Glomerular visceral epithelial cell (primary cell): ENCODE data around the gene BMP4.

Source experiments
- DNase-seq: peaks from one replicate; pipeline ENCODE4 v3.0.0-alpha.2; 2016; ENCODE audit errors: extremely low spot score

BMP4 gene

DNA sequence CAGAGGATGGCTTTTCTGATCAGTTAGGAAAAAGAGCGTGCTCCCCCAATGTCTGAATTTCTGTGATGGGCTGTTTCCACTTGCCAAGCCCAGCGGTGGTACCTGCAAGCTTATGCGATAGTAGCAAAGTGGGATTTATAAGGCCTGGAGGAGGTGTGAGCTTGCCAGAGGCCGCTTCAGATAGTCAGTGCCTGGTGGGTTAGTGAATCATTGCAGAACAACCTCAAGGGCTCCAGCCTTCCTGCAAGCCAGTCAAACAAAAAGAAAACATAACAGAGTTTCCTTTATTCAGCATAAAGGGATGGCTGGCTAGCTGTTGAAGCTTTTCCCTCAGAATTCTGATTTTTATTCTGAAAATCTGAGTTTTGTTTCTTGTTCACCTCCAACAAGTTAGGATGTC lies 7.6 kb upstream of the BMP4 start:
- peak; percentile 32 for DNase-seq

- DNase-seq, result no peak
Measured at GRCh38 chr14:53963320-53964227, 6.9 kb upstream of the BMP4 start.

- DNase-seq, result no peak
Measured at GRCh38 chr14:53962953-53963319, 6.3 kb upstream of the BMP4 start.

DNA sequence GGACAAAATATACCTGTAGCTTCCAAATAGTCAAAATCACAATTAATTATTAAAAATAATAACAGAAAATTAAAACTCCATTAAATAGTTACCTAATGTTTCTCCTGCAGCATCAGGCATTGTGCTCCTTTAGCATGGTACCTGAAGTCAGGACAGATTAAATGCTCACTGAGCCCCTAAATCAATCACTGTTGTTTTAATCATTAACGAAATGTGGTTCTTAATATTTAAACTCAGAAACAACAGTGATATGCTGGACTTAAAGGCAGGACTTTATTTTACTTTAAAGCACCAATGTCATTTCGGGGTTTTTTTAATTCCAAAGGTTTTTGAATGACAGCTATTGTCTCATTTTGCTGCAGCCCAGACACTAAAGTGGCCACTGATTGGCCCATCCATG lies 2.0 kb upstream of the BMP4 start:
- DNase-seq, result no peak

- DNase-seq, result no peak
Measured at GRCh38 chr14:53957739-53958138, 1.1 kb upstream of the BMP4 start.

GRCh38 chr14:53955671-53956426 lies 776 bp downstream of the BMP4 start:
- no peak for DNase-seq

DNA sequence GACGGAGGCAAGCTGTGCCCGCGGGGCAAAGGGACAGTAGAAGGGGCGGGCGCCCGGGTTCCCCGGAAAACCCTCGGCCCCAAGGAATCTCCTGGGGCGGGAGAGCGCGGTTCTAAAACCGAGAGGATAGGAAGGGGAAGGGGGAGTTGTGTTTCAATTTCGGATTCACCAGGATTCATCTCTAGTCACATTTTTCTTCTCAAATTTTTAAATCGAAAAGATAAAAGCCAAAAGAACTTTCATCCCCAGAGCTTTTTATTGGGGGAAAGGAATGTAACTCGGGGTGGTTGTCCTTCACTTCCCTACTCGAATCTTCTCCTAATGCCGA lies 1.4 kb downstream of the BMP4 start:
- no peak for DNase-seq

GRCh38 chr14:53954551-53955228 lies 1.9 kb downstream of the BMP4 start:
- no peak for DNase-seq

DNA sequence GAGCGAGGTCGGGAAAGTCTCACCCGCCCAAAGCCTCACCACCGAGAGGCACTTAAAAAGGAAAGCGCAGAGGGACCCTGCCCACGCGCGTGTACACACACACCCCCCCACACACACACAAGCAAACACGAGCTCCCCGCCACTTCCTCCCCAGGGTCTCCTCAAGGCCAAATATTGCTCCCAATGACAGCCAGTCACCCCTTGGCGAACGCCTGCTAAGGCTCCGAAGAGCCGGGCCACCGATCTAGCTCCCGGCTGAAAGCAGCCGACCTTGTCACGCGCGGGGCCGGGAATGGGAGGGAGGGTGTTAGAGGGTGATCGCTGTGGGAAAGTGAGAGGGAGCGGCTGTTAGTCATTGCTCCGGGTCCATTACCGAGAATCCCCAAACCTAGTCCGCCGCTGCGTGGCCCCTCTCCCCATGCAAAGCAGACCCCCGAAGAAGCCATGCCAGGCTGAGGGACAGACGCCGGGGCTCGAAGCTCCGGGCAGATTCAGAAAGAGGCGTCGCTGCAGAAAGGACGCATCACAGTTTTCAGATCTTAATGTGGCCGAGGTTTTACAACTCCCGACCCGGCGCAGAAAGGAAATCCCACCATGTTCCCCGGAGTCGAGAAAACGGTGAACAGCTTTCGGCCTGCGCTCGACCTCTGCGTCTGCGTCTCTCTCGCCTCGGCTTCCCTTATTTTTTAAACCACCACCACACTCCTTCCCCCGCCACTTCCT lies 2.6 kb downstream of the BMP4 start:
- DNase-seq, result peak; percentile 52

- peak; percentile 84 for DNase-seq
Measured at GRCh38 chr14:53953002-53953827, 3.4 kb downstream of the BMP4 start.

DNA sequence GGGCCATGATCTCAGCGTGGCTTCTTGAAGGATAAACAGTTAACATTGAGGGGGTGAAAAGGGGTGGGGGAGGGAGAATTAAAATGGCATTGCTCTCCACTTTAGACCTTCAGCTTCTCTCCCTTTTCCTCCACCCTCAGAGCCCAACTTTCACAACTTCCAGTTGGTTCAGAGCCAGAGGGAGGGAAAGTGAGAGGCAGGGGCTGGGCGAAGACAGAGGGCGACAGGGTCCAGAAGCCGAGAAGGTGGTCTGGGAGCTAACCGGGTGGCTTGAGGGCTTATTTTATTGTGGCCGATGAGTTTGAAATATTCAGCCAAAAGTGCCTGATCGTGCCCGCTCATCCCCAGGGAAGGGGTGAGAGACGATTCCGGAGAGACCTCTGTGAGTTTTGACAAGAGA lies 4.1 kb downstream of the BMP4 start:
- DNase-seq, result no peak

DNA sequence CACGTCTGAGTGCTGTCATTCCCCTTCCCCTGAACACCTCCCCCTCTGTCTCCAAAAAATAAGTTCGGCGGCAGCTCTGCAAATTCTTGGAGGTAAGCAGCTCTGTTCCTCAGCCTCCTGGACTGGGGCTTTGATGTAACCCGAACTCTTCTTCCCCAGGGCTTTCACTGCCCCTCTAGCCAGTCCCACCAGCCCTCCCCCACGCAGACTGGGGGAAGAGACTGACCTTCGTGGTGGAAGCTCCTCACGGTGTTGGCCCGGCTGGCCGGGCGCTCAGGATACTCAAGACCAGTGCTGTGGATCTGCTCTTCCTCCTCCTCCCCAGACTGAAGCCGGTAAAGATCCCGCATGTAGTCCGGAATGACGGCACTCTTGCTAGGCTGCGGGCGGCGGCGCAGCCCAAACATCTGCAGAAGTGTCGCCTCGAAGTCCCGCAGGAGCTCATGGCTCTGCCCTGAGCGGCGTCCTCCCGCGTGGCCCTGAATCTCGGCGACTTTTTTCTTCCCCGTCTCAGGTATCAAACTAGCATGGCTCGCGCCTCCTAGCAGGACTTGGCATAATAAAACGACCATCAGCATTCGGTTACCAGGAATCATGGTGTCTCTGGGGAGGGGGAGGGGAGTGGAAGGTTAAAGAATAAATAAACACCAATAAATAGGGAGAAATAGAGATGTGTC lies 4.9 kb downstream of the BMP4 start:
- DNase-seq, result no peak

DNA sequence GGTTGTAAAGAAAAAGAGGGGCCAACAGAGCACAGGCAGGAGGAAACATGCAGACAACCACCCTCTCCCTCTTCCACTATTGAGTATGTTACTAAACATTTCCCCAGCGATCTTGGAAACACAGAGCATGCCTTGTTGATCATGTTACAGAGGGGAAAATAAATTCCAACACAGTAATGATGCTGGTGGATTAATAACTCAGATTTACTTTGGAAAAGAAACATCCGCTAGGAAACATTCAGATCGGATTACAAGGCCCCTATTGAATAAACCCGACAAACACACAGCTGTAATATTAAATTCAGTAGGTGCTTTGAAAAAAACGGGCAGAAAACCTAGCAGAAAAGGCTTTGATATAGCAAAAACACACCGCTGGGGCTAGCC lies 5.4 kb downstream of the BMP4 start:
- no peak for DNase-seq

- DNase-seq, result no peak
Measured at GRCh38 chr14:53950031-53950793, 6.4 kb downstream of the BMP4 start.

GRCh38 chr14:53949201-53949600 lies 7.4 kb downstream of the BMP4 start:
- no peak for DNase-seq

- no peak for DNase-seq
Measured at GRCh38 chr14:53948205-53948884, 8.3 kb downstream of the BMP4 start.

GRCh38 chr14:53947452-53948204 lies 9.0 kb downstream of the BMP4 start:
- DNase-seq, result no peak

DNA sequence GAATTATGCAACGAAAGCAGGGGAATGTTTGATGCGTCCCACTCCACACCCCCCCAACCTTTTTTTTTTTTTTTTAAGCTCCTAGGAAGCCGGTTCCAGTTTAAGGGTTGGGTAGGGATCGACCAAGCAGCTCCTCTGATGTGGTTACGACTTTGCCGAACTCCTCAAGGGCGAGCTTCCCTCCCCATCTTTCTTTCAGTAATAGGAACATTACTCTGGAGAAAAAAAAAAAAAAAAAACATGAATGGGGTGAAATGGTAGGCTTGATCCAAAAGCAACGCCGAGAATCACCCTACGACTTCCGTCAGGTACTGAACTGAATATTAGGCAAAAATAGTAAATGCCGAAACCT lies 9.6 kb downstream of the BMP4 start:
- no peak for DNase-seq
